HepG2 (cell line): ENCODE results near the gene SEBOX. TPM values are rescaled to one million over a fixed set of nuclear protein-coding genes. Genes with fewer than 3 reads are reported as not detected.

Source experiments
- ATM ChIP-seq: fragments of 450-650 bp; IDR thresholded peaks from 2 replicates; pipeline ENCODE4 v1.7.1; 2017; ENCODE audit warnings: mild to moderate bottlenecking, borderline replicate concordance
- HMGA1 ChIP-seq: sonication (generic); formaldehyde crosslinking; conservative IDR thresholded peaks from 2 replicates; pipeline ENCODE4 v1.4.0; 2020; ENCODE audit warnings: missing genetic modification reagents
- MAFG ChIP-seq: sonication (generic); formaldehyde crosslinking; IDR thresholded peaks from 2 replicates; pipeline ENCODE4 v1.5.1; 2020; ENCODE audit warnings: mild to moderate bottlenecking, missing genetic modification reagents
- MEF2D ChIP-seq: sonication (generic); formaldehyde crosslinking; IDR thresholded peaks from 2 replicates; pipeline ENCODE4 v1.5.1; 2020; ENCODE audit warnings: mild to moderate bottlenecking, missing genetic modification reagents
- NONO ChIP-seq, 2 experiments: fragments of 450-650 bp in 1 of 2; sonication (generic) in 1 of 2; formaldehyde crosslinking in 1 of 2; IDR thresholded peaks in 1 of 2; conservative IDR thresholded peaks in 1 of 2; 2 replicates each; pipeline versions ENCODE4 v1.6.1 to v1.8.0; 2017 to 2022; ENCODE audit warnings: mild to moderate bottlenecking in 1 of 2, missing genetic modification reagents in 1 of 2, moderate library complexity in 1 of 2
- SIN3B ChIP-seq: fragments of 150-350 bp; IDR thresholded peaks from 2 replicates; pipeline ENCODE4 v1.6.1; 2014; ENCODE audit warnings: low read length
- ZNF121 ChIP-seq: sonication (generic); formaldehyde crosslinking; IDR thresholded peaks from 2 replicates; pipeline ENCODE4 v1.5.0; 2020; ENCODE audit warnings: mild to moderate bottlenecking, missing genetic modification reagents
- ZNF143 ChIP-seq: sonication (generic); formaldehyde crosslinking; IDR thresholded peaks from 2 replicates; pipeline ENCODE4 v1.4.0; 2020; ENCODE audit warnings: missing genetic modification reagents
- ZNF230 ChIP-seq: sonication (generic); formaldehyde crosslinking; IDR thresholded peaks from 2 replicates; pipeline ENCODE4 v1.4.0; 2020; ENCODE audit warnings: mild to moderate bottlenecking, missing genetic modification reagents
- ZNF441 ChIP-seq: sonication (generic); formaldehyde crosslinking; IDR thresholded peaks from 2 replicates; pipeline ENCODE4 v1.7.0; 2021; ENCODE audit warnings: missing genetic modification reagents, borderline replicate concordance
- ZNF629 ChIP-seq: sonication (generic); formaldehyde crosslinking; conservative IDR thresholded peaks from 2 replicates; pipeline ENCODE4 v1.5.0; 2020; ENCODE audit warnings: missing genetic modification reagents
- polyA plus RNA-seq, 8 experiments: library from polyadenylated mRNA; depleted of rRNA in 3 of 8; stranded (reverse) in 7 of 8; unstranded in 1 of 8; fragments of >200 nt; fragmentation: Illumina TruSeq in 4 of 8; extraction: Trizol in 4 of 8; gene quantifications; 2 replicates each; pipeline versions ENCODE4 v1.2.1 to v1.2.3, GENCODE V29; 2011 to 2016; ENCODE audit warnings: low read depth in 4 of 8, missing spikeins in 1 of 8, mixed read lengths in 1 of 8; ENCODE audit not compliant: insufficient read depth in 1 of 8
- total RNA-seq, 5 experiments: library from RNA; depleted of rRNA; stranded (reverse); fragments of >200 nt; fragmentation: Illumina TruSeq; extraction: Trizol; gene quantifications; 2 replicates each; pipeline ENCODE4 v1.2.3, GENCODE V29; 2016; ENCODE audit warnings: low read depth in 1 of 5
- TF ChIP-seq, protein P1 (sequence below): sonication (generic); formaldehyde crosslinking; IDR thresholded peaks from 2 replicates; pipeline ENCODE4 v1.5.0; 2020; ENCODE audit warnings: missing genetic modification reagents
- TF ChIP-seq, protein P2 (sequence below): sonication (generic); formaldehyde crosslinking; IDR thresholded peaks from 2 replicates; pipeline ENCODE4 v1.4.0; 2020; ENCODE audit warnings: missing genetic modification reagents
- TF ChIP-seq, protein P3 (sequence below): fragments of 450-650 bp; IDR thresholded peaks from 2 replicates; pipeline ENCODE4 v1.6.1; 2017
- TF ChIP-seq, protein P4 (sequence below): sonication (generic); formaldehyde crosslinking; IDR thresholded peaks from 2 replicates; pipeline ENCODE4 v1.8.0; 2022; ENCODE audit warnings: missing genetic modification reagents, mild to moderate bottlenecking, borderline replicate concordance

The SEBOX gene
- total and polyA plus RNA-seq, 2 of the 13 experiments (the other 11 are each of a cell fraction or from before 2014, with no cell fraction given): not detected

DNA sequence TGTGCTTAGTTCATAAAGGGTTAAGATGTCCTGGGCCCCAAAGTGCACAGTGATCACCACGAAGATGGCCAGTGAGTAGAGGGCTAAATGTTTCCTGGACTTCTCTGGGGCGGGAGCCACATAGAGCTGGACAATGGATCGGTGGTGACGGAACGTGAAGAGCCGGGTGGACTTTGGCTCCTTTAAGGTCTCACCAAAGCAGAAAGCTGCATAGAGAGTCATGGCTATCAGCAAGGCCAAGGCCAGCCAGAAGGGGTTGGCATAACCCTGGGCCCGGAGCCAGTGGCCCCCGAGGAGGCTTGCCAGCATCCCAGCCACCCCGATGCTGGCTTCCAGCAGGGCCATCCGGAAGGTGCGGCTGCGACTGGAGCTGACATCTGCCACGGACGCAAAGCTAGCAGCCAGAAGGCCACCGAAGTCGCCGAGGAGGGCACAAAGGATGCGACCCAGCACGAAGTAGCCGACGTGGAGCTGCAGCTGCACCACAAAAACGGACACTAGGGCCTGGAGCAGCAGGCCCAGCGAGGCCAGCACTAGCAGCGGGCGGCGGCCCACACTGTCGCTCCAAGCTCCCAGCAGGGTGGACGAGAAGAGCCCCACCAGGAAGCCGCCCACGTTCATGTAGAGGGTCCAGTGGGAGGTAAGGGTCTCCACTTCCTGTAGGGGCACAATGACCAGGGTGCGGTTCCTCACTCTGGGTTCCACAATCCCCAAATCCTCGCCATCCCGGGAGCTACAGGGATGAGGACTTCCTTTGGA, 40.0 kb upstream of the SEBOX start (continued):
- no peak for TF ChIP-seq NONO (IDR thresholded peaks at IDR 0.05)
- TF ChIP-seq NONO (CRISPR knock-in tag; conservative IDR thresholded peaks at IDR 0.05): no peak; the same call in 1 of the 2 replicates
- no peak for TF ChIP-seq SIN3B
- no peak for TF ChIP-seq MAFG
- TF ChIP-seq, protein P1, sequence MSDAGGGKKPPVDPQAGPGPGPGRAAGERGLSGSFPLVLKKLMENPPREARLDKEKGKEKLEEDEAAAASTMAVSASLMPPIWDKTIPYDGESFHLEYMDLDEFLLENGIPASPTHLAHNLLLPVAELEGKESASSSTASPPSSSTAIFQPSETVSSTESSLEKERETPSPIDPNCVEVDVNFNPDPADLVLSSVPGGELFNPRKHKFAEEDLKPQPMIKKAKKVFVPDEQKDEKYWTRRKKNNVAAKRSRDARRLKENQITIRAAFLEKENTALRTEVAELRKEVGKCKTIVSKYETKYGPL (CRISPR knock-in tag): no peak
- TF ChIP-seq, protein P2, sequence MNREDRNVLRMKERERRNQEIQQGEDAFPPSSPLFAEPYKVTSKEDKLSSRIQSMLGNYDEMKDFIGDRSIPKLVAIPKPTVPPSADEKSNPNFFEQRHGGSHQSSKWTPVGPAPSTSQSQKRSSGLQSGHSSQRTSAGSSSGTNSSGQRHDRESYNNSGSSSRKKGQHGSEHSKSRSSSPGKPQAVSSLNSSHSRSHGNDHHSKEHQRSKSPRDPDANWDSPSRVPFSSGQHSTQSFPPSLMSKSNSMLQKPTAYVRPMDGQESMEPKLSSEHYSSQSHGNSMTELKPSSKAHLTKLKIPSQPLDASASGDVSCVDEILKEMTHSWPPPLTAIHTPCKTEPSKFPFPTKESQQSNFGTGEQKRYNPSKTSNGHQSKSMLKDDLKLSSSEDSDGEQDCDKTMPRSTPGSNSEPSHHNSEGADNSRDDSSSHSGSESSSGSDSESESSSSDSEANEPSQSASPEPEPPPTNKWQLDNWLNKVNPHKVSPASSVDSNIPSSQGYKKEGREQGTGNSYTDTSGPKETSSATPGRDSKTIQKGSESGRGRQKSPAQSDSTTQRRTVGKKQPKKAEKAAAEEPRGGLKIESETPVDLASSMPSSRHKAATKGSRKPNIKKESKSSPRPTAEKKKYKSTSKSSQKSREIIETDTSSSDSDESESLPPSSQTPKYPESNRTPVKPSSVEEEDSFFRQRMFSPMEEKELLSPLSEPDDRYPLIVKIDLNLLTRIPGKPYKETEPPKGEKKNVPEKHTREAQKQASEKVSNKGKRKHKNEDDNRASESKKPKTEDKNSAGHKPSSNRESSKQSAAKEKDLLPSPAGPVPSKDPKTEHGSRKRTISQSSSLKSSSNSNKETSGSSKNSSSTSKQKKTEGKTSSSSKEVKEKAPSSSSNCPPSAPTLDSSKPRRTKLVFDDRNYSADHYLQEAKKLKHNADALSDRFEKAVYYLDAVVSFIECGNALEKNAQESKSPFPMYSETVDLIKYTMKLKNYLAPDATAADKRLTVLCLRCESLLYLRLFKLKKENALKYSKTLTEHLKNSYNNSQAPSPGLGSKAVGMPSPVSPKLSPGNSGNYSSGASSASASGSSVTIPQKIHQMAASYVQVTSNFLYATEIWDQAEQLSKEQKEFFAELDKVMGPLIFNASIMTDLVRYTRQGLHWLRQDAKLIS (CRISPR knock-in tag): no peak
- TF ChIP-seq, protein P3, sequence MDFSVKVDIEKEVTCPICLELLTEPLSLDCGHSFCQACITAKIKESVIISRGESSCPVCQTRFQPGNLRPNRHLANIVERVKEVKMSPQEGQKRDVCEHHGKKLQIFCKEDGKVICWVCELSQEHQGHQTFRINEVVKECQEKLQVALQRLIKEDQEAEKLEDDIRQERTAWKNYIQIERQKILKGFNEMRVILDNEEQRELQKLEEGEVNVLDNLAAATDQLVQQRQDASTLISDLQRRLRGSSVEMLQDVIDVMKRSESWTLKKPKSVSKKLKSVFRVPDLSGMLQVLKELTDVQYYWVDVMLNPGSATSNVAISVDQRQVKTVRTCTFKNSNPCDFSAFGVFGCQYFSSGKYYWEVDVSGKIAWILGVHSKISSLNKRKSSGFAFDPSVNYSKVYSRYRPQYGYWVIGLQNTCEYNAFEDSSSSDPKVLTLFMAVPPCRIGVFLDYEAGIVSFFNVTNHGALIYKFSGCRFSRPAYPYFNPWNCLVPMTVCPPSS: no peak
- TF ChIP-seq, protein P4, sequence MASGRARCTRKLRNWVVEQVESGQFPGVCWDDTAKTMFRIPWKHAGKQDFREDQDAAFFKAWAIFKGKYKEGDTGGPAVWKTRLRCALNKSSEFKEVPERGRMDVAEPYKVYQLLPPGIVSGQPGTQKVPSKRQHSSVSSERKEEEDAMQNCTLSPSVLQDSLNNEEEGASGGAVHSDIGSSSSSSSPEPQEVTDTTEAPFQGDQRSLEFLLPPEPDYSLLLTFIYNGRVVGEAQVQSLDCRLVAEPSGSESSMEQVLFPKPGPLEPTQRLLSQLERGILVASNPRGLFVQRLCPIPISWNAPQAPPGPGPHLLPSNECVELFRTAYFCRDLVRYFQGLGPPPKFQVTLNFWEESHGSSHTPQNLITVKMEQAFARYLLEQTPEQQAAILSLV (CRISPR knock-in tag): no peak
- peak; percentile 54; the same call in 1 of the 2 replicates for TF ChIP-seq MEF2D (CRISPR knock-in tag)
- TF ChIP-seq ZNF230 (CRISPR knock-in tag): no peak
- TF ChIP-seq ZNF143 (CRISPR knock-in tag): no peak
- no peak for TF ChIP-seq ATM
- peak; percentile 29; the same call in 1 of the 2 replicates for TF ChIP-seq ZNF121 (CRISPR knock-in tag)
- TF ChIP-seq ZNF629 (CRISPR knock-in tag): no peak; the same call in 1 of the 2 replicates
- no peak for TF ChIP-seq ZNF441 (CRISPR knock-in tag)
- TF ChIP-seq HMGA1 (CRISPR knock-in tag): no peak
- TF ChIP-seq, all 625 proteins: peak for 137
